NOMO-1 treated with dmso at 0.1 percent for 144 hours (cell line): Measurements from ENCODE around the gene KIAA1549.
"Not testable (repeated sequence)": the region's sequence is repeated elsewhere in the genome, so short reads cannot be mapped to it uniquely, and the experiment has no call there.

Source experiments
- DNase-seq: peaks from one replicate; lab custom pipeline; 2025; ENCODE audit not compliant: unreplicated experiment; lab: John Stamatoyannopoulos, UW

Gene KIAA1549

DNA sequence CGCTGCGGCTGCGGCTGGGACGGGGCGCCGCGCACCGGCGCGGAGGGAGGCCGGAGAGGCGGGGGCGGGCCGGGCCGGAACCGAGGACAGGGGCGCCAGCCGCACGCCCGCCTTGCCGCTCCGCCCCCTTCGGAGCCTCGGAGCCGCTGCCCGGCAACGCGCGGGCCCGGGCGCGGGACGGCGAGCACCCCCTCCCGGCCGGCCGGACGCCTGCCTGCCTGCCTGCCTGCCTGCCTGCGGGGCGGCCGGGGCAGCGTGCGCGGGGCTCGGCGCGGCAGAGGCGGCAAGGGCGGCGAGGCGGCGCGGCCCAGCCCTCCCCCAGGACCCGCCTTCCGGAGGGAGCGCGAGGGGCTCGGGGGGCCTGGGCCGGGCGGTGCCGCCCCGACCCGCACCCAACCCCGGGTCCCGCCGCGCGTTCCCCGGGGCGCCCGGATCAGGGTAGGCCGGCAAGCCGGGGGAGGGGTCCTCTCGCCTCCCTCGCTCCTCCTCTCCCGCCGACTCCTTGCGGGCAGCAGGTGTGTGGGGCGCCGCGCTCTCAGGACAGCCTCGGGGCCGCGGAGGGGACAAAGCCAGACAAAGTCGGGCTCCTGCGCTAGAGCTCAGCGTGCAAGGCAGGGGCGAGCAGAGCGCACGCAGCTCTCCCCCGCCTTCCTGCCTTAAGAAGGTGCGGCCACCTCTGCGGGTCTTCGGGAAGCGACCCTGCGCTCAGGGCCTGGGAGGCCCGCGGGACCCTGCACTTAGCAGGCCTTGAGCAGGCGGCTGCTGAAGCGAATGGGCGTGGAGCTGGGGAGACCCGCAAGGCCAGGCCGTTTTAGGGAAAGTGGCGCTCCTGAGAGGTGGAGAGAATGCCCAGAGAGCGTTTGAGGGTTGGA lies at the start of gene KIAA1549:
Gene KIAA1549 (minus strand): TSS at position 58 of the 872 bp plus-strand sequence. CDS start 120 bp downstream, outside the sequence.
- DNase-seq, result peak; percentile 2

DNA sequence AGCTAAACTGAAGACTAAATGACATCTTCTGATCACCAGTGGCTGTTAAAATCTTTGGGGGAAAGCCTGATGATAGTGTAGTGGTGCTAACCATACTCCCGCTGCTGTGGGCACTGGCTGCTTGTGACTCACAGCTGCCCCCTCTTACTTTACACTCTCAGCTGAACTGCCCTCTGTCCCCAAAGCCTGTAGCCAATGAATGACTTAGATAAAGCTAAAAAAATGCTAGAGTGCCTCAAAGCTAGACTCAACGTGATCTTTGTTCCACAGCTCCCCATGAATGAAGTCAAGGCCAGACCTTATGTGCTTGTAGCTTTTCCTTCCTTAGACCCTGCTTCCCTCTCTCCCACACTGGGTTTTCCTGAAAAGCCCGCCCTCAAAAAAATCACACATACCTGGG lies 48.2 kb upstream of the KIAA1549 start:
- no peak for DNase-seq

DNA sequence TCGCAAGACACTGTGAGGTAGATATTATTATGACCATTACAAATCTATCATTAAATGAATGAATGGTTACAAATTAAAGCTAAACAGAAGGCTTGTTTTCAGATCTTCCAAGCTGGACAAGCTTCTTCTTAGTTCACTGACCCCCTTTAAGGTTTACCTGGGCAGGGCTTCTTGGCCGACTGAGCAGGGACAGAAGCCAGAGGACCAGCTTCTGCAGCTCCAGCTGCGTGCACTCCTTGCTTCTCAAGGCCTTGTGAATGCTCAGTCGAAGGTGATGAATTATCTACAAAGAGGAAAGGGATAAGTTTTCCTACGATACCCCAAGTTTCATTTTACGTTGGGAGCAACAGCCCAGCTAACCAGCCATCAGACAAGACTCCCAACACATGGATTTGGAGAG lies 45.4 kb upstream of the KIAA1549 start:
- DNase-seq, result no peak

DNA sequence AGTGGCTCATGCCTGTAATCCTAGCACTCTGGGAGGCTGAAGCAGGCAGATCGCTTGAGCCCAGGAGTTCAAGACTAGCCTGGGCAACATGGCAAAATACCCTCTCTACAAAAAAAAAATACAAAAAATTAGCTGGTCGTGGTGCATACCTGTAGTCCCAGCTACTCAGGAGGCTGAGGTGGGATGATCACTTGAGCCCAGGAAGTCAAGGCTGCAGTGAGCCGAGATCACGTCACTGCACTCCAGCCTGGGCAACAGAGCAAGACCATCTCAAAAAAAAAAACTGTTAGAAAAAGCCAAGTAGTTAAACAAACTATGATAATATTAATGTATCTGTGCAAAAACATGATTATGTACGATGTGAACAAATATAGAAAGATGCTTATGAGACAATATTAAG lies 44.7 kb upstream of the KIAA1549 start:
- not testable (repeated sequence) for DNase-seq

DNA sequence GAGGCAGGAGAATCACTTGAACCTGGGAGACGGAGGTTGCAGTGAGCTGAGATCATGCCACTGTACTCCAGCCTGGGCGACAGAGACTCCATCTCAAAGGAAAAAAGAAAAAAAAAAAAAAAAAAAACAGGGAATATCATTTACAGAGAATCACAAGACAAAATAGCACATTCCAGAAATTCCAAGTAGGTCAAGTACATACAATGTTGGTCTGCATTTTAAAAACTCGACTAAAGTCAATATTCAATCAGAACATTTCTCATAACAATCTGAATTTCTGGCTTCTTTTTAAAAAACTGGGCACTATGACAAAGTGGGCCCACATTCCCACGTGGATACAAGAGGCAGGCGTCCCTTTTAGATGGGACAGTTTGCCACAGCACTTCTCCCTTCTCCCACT lies 41.9 kb upstream of the KIAA1549 start:
- DNase-seq, result no peak

DNA sequence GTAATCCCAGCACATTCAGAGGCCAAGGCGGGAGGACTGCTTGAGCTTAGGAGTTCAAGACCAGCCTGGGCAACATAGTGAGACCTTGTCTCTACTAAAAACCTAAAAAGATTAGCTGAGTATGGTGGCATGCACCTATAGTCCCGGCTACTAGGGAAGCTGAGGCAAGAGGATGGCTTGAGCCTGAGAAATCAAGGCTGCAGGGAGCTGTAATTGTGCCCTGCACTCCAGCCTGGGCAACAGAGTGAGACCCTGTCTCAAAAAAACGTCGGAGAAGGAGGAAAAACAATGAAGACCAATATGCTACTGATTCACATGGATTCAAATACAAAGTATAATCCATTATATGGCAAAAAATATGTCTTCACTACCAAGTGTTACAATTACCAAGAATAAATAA lies 41.1 kb upstream of the KIAA1549 start:
- DNase-seq, result no peak

DNA sequence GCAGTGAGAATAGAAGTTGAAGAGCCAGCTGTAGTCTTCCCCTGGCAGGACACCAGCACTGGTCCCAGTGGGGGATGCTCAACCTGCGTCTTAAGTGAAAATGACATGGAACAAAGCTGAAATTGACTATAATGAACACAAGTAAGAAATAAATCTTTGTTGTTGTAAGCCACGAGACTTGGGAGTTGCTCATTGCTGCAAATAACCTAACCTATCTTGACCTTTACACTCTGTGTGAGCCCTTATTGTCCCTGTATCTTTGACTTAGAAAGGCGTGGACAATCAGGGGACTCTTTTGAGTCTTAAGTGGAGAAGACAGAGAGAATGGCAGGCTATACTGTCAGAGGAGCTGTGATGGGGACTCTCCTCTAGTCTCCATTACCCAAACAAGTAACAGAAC lies 37.7 kb upstream of the KIAA1549 start:
- no peak for DNase-seq

DNA sequence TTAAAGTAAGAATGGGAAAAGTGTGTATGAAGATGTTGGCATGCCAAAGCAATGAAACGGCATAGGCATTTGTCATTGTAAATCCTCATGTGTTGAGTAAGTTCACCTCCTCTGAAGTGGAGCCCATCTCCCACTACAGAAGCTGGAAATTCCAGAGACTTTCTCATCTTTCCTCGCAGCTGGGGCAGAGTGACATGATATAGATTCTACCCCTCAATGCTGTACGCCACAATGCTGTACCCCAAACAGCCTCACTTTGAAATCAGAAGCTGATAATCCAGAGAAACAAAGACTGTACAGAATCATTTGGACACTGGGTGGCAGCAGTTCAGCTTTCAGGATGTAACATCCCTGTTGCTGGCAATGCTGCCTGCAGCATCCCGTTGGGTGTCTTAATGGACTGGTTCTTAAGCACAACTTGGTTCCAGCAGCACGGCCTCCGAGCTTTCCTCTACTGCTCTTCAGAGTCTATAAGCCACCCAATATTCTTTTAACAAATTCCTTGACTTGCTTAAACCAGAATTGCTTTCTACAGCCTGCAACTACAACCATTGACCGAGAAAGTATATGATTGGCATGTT lies 35.8 kb upstream of the KIAA1549 start:
- no peak for DNase-seq

DNA sequence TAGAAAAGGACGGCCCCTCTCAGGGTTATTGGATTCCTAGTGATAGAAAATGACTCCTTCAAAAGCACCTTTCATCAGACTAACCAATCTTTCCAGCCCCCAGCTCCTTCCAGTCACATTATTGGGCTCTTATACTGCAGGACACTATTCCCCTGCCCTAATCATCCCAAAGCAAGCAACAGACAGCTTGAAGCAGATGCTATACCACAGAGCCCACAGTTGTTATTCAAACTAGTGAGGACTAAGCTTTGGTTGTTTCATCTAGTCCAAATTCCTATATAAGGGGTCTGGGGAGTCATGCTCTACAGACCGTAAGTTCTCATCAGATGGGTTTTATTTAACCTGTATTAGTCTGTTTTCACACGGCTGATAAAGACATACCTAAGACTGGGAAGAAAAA lies 30.2 kb upstream of the KIAA1549 start:
- no peak for DNase-seq

DNA sequence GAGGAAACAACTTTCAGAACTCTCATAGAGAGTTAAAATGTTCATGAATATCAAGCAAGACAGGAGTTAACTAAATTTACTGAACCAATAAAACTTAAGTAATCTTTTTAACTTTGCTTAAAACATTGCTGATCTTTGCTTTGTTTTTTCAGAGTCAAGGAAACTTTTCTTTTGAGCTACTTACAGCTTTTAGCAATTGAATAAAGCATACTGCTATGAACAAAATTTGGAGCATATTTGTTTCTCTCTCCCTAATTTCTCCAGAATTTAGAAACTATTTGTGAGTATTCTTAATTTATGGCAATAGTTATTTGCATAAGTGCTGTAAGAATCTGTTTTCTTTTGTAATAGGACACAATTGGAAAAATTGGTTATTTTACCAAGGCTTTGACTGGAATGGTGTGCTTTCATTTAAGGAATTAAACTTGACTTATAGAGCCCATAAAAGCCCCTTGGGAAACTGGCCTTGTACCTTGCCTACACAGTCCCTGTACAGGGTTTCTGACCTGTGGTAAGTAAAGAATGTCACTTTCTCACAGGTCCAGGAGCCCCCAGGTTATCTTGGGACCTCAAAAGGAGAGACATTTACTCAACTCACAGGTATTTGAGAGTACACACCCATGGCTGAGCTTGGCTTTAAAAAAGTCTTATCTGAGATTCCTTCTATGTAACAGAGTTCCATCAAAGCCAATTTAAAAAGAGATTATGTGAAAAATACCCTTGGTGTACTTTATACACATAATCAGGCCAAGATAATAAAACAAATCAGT lies 23.3 kb upstream of the KIAA1549 start:
- no peak for DNase-seq

DNA sequence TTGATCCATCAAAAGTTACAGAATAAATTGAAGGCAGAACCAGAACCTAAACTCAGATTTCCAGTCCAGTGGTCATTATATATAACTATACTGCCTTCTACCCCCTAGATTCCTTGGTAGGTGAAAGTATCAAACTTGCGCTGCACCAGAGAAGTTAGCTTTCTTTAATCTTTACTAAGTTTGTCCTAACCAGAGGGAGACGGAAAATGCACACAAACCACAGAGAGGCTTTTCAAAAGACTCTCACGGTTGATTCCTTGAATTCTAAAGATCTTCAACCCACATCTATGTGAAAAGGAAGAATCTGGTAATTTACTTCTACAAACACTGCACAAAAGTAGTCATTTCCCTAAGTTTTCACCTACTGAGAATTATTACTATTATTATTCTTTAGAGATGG lies 18.2 kb upstream of the KIAA1549 start:
- no peak for DNase-seq

DNA sequence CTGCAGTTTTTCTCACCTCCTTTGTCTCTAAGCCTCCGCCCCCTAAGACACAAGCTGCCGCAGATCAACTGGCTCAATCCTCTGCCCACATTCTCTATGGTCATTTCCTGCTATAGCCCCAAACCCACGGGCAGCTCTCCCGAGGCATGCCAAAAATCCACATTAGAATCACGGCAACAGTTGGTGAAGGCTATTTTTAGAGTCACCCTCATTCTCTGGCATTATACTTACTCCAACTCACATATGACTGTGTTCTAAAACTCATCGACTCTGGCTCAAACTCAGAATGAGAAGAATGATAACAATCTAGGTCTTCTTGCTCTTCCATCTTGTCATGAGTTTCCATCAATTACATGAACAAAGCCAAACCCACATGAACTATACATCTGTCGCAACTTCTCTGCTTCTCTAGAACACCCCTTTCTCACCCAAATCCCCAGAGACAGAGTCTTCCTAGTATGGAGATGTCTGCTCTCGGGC lies 10.9 kb upstream of the KIAA1549 start:
- no peak for DNase-seq

DNA sequence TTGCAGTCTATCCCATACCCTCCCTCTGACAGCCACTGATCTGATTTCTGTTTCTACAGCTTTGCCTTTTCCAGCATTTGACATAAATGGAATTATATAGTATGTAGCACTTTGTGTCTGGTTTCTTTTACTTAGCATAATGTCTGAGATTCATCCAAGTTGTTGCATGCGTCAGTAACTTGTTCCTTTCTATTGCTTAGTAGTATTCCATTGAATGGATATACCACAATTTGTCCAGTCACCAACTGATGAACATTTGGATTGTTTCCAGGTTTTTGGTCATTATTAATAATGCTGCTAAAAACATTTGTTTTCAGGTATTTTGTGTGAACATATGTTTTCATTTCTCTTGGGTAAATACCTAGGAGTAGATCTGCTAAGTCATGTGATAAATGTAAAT lies 6.5 kb upstream of the KIAA1549 start:
- DNase-seq, result no peak

DNA sequence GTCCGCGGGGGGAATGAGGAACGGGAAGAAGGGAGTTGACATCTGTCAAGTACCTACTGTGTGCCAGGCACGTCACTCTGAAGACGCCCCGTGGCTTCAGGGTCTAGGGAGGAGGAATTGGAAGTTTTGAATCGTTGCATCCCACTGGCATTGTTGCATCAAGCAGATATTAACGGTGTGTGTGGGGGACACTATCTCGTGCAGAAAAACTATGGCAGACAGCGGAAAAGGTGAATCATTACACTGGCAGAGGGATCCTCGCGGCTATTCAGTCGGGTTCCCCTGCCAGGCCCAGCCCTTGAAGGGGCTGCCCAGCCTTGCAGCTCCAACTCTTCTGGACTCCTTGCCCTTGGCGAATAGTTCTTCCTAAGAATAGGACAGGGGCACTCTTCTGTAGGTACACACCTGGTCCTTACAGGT lies 1.0 kb upstream of the KIAA1549 start:
- no peak for DNase-seq

DNA sequence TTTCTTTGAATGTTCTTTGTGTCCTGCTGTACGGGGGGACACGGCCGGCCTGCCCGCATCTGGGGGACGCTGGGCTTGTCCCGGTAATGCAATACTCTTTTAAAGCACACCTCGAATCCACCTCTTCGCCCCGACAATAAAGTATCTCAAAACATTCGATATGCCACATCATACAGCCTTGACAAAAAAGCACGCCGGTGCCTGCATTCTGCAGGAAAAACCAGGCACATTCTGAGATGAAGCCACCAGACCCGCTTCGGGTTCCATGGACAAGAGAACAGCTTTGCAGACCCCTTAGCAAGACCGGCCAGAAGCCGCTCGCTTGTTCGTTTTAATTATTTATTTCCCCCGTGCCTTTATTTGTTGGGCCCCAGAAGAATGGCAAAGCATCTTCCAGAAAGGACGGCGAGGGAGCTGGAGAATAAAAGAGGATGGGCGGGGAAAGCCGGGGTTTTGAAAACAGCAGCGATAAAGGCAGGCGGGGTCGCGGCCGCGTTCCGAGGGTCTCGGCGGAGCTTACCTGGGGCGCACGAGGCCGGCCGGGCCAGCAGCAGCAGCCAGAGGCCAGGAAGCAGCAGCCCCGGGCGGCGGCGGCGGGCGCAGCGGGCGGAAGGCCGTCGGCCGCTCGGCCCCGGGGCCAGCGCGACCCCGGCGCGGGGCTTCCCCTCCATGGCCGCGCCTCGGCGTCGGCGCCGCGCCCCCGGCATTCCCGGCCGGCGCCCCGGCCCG lies 462 bp downstream of the KIAA1549 start:
- no peak for DNase-seq

DNA sequence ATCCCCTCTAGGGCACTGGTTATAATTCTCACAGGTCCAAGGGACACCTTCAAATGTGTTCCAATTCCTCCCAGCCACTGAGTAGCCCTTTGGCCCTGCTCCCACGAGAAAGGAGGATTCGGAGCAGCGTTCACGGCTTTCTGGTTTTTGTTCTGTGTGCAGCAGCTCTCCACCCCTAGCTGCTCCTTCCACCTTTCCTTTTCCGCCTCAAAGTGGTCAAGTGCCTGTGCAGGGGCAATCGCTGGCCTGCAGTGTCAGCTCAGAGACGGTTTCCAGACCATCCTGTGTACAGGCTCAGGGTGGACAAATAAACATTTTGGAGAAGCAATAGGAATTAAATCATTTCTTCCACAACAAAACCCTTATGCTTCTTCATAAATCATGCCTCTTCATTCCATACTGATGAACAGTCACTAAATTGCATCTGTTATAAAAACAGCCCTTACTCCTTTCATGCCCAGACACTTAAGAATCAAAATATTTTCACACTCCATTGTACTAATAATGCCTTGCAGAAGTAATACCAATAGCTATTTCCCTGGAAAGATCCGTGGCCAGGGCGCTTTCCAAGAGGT lies 1.1 kb downstream of the KIAA1549 start:
- DNase-seq, result no peak

DNA sequence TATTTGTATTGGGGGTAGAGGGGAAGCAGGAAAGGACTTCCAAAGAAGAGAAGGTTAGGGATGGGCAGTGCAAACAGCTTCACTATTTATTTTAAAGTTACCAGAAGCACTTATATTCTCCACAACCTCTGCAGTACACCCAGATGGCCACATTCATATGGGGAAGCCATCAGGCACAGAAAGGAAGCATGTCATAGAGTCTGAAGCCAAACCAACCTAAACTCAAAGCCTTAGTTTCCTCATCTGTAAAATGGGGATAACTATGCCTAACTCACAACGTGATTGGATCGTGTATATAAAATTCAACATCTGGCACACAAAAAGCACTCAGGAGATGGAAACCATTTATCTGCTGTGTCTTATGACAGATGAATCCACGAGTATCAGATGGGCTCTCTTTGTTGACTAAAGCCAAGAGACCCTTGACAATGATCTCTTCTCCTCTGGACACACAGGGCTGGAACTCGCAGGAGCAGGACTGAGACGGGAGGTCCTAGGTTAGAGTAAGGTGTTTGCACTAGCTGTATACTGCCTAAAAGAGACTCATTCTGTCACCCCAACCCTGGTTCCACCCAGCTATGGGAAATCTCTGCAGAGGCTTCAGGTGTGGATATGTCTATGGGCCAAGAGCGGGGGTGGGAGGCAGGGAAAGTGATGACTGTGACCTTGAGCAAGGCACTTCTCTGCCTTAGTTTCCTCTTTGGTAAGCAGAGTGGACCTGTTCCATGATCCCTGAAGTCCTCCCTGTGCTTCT lies 1.8 kb downstream of the KIAA1549 start:
- DNase-seq, result no peak

DNA sequence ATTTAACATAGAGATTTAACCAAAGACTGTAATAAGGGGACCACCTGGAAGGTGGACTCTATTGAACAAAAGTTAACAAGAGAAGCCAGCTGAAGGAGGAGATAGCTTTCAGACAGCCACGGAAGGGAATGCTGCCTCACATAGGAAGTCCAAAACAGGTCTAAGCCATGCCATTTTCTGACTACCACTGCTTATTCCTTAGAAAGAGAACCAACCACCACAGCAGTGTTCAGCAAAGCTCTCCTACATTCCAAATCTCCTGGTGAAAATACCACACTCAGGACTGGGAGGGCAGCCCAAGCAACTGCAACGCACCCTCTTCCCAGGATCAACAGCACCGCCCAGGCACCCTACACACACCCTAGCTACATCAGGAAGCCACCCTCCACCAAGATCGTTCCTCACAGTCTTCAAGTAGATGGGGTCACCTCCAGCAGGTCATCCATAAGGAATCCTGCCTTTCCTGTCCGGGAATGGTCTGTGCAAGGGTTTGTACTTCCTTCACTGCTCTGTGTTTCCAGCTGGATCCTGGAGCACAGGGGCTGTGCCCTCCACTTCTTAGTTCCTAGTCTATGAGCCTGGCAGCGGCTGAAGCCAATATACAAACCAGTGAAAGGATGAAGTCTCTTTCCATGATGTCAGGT lies 2.5 kb downstream of the KIAA1549 start:
- no peak for DNase-seq

DNA sequence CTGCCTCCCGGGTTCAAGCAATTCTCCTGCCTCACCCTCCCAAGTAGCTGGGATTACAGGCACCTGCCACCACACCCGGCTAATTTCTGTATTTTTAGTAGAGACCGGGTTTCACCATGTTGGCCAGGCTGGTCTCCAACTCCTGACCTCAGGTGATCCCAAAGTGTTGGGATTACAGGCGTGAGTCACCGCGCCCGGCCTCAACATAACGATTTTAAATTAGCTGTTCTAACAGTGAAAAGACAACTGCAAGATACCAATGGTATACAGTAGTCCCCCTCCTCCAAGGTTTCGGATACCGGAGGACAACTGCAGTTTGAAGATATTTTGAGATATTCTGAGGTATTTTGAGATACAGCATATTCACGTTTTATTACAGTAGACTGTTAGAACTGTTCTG lies 5.0 kb downstream of the KIAA1549 start:
- DNase-seq, result not testable (repeated sequence)
